ENCODE data around the gene GRID1.

GRID1 gene

GRCh38 chr10:86286236-86287109 lies 80.1 kb downstream of the GRID1 start:
- H3K27me3 Mint-ChIP-seq (ENCODE audit: low read depth): peaks cover 9% of the 10 kb centered on the region

GRCh38 chr10:86285136-86285790 lies 81.3 kb downstream of the GRID1 start:
- no peaks in the 10 kb centered on the region for H3K36me3 Mint-ChIP-seq (ENCODE audit: low read depth)
- H3K9me3 Mint-ChIP-seq: peaks cover 8% of the 10 kb centered on the region
- H3K27ac Mint-ChIP-seq: no peak overlapping the region
- no peak overlapping the region for H3K4me3 Mint-ChIP-seq
- TF ChIP-seq CTCF (IDR thresholded peaks at IDR 0.05; ENCODE audit: unreplicated experiment in 3 of 3): no peak
- no peaks in the 10 kb centered on the region for H3K4me1 Mint-ChIP-seq
- peaks cover 13% of the 10 kb centered on the region for H3K27me3 Mint-ChIP-seq (ENCODE audit: low read depth)

More at GRCh38 chr10:86286236-86287109, 80.1 kb downstream of the GRID1 start:
- Mint-ChIP-seq H3K4me1 (no peaks in the 10 kb centered on the region), H3K27ac (no peak overlapping the region), H3K36me3 (ENCODE audit: low read depth) (no peaks in the 10 kb centered on the region), H3K9me3 (peaks cover 3% of the 10 kb centered on the region), H3K4me3 (no peak overlapping the region)
- no peak for TF ChIP-seq CTCF (IDR thresholded peaks at IDR 0.05; ENCODE audit: unreplicated experiment in 3 of 3)

- H3K27me3 Mint-ChIP-seq (ENCODE audit: low read depth): peaks cover 9% of the 10 kb centered on the region
- no peak for TF ChIP-seq CTCF (IDR thresholded peaks at IDR 0.05; ENCODE audit: unreplicated experiment in 3 of 3)
- no peak overlapping the region for H3K27ac Mint-ChIP-seq
- H3K9me3 Mint-ChIP-seq: peaks cover 8% of the 10 kb centered on the region
- H3K4me1 Mint-ChIP-seq: no peaks in the 10 kb centered on the region
- H3K4me3 Mint-ChIP-seq: no peak overlapping the region
- no peaks in the 10 kb centered on the region for H3K36me3 Mint-ChIP-seq (ENCODE audit: low read depth)
Measured at GRCh38 chr10:86284355-86285105, 82.1 kb downstream of the GRID1 start.

GRCh38 chr10:86283466-86284287 lies 82.9 kb downstream of the GRID1 start:
- H3K4me1 Mint-ChIP-seq: no peaks in the 10 kb centered on the region
- no peak for TF ChIP-seq CTCF (IDR thresholded peaks at IDR 0.05; ENCODE audit: unreplicated experiment in 3 of 3)
- no peak overlapping the region for H3K27ac Mint-ChIP-seq
- peaks cover 15% of the 10 kb centered on the region for H3K9me3 Mint-ChIP-seq
- no peak overlapping the region for H3K4me3 Mint-ChIP-seq
- H3K36me3 Mint-ChIP-seq (ENCODE audit: low read depth): no peaks in the 10 kb centered on the region
- H3K27me3 Mint-ChIP-seq (ENCODE audit: low read depth): peaks cover 5% of the 10 kb centered on the region

- Mint-ChIP-seq H3K27ac (no peak overlapping the region), H3K4me1 (no peaks in the 10 kb centered on the region), H3K27me3 (ENCODE audit: low read depth) (peaks cover 5% of the 10 kb centered on the region), H3K4me3 (no peak overlapping the region), H3K9me3 (peaks cover 21% of the 10 kb centered on the region), H3K36me3 (ENCODE audit: low read depth) (no peaks in the 10 kb centered on the region)
- TF ChIP-seq CTCF (IDR thresholded peaks at IDR 0.05; ENCODE audit: unreplicated experiment in 3 of 3): no peak
Measured at GRCh38 chr10:86282664-86283465, 83.7 kb downstream of the GRID1 start.

Measured in nephron (organoid).